ENCODE results near the gene TBC1D9.

DNA sequence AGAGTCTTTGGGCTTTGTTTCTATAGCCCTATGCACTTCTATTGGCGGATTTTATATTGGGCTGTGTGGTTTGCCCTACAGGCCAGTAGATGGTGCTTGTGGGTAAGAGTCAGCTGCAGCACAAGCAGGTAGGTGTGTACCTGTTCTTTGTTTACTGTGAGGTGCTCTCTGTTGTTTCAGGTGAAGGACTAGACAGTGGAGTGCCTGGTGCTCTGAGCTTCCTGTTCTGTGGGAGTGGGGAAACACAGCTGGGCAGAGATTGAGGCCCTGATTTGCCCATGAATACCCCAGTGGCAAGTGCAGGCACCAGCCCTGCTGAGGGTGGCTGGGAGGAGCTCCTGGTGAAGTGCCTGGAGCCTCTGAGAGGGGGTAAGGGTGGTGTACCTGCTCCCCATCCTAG is 161.1 kb downstream of the TBC1D9 start:
- TF ChIP-seq, protein P1, sequence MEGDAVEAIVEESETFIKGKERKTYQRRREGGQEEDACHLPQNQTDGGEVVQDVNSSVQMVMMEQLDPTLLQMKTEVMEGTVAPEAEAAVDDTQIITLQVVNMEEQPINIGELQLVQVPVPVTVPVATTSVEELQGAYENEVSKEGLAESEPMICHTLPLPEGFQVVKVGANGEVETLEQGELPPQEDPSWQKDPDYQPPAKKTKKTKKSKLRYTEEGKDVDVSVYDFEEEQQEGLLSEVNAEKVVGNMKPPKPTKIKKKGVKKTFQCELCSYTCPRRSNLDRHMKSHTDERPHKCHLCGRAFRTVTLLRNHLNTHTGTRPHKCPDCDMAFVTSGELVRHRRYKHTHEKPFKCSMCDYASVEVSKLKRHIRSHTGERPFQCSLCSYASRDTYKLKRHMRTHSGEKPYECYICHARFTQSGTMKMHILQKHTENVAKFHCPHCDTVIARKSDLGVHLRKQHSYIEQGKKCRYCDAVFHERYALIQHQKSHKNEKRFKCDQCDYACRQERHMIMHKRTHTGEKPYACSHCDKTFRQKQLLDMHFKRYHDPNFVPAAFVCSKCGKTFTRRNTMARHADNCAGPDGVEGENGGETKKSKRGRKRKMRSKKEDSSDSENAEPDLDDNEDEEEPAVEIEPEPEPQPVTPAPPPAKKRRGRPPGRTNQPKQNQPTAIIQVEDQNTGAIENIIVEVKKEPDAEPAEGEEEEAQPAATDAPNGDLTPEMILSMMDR (IDR thresholded peaks at IDR 0.05) = peak; percentile 29 to 77 (median 68)
- TF ChIP-seq POLR2A (IDR thresholded peaks at IDR 0.05) = no peak
